ENCODE data around the gene USP12. TPM values are rescaled to one million over a fixed set of nuclear protein-coding genes. Genes with fewer than 3 reads are reported as not detected.
"Not testable (repeated sequence)": the region's sequence is repeated elsewhere in the genome, so short reads cannot be mapped to it uniquely, and the experiment has no call there.

Gene USP12
- total RNA-seq, 1 donor from 2014 or later, result 25.2 TPM

DNA sequence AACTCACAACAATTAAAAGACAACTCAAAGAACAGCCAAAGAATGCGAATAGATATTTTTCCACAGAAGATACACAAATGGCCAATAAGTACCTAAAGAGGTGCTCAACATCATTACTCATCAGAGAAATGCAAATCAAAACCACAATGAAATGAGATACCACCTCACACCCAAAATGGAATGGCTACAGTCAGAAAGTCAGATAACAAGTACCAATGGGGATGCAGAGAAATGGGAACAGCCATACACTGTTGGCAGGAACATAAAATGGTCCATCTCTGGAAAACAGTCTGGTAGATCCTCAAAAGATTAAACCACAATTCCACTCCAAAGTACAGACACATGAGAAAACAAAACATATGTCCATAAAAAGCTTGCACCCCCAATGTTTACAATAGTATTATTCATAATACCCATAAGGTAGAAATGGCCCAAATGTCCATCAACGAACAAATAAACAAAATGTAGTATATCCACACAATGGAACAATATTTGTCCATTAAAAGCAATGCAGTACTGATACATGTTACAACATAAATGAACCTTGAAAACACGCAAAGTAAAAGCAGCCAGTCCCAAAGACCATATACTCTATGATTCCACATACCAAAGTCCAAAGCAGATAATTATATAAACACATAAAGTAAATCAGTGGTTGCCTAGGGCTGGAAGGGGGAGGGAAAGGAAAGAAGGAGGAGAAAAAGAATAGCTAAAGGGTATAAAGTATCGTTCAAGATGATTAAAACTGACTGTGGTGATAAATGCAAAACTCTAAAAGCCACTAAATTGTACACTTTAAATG, 19.6 kb downstream of the USP12 start:
- DNase-seq (ENCODE audit: low spot score), result no peak

DNA sequence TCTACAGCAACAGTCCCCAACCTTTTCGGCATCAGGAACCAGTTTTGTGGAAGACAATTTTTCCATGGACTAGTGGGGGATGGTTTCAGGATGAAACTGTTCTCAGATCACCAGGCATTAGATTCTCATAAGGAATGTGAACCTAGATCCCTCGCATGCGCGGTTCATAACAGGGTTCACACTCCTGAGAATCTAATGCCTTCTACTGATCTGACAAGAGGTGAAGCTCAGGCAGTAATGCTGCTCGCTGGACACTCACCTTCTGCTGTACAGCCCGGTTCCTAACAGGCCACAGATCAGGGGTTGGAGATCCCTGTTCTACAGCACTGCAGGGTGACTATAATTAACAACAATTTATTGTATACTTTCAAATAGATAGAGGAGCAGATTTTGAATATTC, 21.9 kb downstream of the USP12 start:
- DNase-seq (ENCODE audit: low spot score), result no peak

DNA sequence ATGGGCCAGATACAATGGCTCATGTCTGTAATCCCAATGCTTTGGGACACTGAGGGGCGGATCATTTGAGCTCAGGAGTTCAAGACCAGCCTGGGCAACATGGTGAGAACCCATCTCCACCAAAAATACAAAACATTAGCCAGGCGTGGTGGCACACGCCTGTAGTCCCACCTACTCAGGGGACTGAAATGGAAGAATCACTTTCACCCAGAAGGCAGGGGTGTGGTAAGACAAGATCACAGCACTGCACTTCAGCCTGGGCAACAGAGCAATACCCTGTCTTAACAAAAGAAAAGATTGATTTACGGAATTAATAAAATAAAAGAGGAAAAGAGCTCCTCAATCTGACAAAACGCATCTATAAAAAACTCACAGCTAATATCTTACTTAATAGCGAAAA, 22.7 kb downstream of the USP12 start:
- no peak for DNase-seq (ENCODE audit: low spot score)

DNA sequence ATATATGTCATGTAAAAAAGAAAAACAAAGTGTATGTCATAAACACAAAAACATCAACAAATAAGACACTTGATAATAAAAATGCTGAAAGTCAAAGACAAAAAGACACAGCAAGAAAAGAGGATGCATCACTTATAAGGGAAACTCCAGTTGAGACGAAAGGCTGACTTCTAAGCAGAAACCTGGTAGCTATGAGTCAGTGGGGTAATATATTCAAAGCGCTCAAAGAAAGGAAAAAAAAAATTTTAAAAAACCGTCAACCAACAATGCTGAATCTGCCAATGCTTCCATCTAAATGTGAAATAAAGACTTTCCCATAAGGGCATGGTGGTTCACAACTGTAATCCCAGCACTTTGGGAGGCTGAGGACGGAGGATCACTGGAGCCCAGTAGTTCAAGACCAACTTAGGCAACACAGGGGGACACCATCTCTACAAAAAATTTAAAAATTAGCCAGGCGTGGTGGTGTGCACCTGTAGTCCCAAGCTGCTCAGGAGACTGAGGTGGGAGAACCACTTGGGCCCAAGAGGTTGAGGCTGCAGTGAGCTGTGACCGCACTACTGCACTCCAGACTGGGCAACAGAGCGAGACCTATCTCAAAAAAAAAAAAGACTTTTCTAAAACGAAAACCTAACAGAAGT, 24.0 kb downstream of the USP12 start:
- DNase-seq (ENCODE audit: low spot score), result no peak

DNA sequence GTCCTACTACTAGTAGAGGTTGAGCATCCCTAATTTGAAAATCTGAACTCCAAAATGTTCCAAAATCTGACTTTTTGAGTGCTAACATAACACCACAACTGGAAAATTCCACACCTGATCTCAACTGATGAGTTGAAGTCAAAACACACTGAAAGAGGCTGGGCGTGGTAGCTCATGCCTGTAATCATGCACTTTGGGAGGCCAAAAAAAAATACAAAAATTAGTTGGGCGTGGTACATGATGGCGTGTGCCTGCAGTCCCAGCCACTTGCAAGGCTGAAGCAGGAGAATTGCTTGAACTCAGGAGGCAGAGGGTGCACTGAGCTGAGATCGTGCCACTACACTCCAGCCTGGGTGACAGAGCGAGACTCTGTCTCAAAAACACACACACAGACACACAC, 29.9 kb downstream of the USP12 start:
- no peak for DNase-seq (ENCODE audit: low spot score)

DNA sequence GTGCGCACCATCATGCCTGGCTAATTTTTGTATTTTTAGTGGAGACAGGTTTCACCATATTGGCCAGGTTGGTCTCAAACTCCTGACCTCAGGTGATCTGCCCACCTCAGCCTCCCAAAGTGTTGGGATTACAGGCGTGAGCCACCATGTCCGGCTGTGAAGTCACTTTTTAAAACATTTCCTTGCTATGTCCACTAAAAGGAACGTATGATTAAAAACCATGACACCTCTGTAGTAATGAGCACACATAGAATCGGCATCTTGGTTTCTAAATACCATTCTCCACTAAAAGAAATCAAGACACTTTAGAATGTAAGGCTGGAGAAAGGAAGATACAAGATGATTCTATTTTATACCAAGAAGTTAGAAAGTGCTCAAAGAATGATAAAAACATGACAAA, 30.5 kb downstream of the USP12 start:
- not testable (repeated sequence) for DNase-seq (ENCODE audit: low spot score)

DNA sequence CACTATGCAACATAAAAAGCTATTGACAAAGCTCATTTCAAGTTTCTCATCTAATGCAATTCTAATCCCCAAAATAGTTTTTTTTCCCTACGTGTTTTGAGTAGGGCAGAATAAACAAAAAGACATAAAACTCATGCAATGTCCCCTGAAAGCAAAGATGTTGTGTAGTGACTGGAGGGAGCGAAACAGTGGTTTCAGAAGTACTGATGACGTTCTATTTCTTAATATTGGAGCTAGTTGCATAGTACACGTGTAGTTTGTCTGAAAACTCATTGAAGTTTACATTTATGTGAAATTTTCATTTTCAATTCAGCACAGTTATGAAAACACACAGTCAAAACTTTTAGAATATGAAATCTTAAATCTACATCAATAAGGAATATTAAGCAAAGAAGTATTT, 31.6 kb downstream of the USP12 start:
- no peak for DNase-seq (ENCODE audit: low spot score)

DNA sequence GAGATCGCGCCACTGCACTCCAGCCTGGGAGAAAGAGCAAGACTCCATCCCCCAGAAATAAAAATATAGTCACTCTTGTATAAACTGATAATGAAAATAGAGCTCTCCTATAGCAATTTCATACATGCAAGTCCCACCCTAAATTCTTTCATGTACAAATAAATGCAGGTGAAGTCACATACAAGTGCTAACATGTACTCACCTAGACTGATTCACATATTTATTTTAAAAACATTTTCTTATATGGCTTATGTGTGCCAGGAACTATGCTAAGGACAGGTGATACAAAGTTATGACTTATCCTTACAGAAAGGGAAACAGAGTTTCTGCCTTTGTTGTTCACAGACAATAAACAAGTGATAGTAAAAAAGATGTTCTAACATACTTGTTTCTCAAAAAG, 32.0 kb downstream of the USP12 start:
- DNase-seq (ENCODE audit: low spot score), result no peak

DNA sequence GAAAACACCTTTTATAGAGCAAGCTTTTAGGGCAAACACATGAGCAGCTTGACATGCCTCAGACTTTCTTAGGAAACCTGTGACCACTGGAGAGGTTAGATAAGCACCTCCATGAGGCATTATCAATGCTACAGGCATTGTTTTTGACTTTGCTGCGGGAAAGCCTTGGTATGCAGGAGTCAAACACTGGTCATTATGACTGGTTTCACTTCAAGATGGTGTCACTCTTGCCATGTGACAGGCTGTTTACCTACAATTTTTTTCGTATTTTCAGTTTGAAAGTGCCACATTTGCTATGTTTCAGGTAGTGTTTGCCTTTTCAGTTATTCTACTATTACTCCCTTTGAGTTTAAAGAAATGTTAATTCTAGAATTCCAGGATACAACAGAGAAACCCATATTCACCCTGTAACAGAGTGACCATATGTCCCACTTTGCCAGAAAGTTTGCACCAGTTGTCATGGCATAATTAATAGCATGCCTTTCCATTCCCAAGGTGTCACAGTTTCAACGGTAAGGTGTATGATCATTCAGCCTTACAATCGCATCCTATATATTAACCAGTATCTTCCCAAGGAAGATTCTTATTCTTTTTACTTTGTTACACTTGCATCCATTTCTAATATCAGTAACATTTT, 33.0 kb downstream of the USP12 start:
- no peak for DNase-seq (ENCODE audit: low spot score)

DNA sequence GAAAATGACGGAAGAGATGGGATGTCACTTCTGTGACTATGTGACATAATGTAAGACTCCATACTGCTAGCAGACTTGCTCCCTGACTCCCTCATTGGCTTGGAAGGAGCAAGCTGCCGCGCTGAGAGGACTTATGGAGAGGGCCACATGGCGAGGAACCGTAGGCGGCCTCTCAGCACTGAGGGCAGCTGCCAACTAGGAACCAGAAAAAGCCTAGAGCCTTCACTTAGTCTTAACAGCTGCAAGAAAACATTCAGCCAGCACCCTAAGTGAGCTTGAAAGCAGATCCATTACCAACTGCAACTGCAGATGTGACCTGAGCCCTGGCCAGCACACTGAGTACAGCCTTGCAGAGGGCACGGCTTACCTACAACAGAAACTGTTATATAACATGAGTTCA, 33.9 kb downstream of the USP12 start:
- DNase-seq (ENCODE audit: low spot score), result no peak

DNA sequence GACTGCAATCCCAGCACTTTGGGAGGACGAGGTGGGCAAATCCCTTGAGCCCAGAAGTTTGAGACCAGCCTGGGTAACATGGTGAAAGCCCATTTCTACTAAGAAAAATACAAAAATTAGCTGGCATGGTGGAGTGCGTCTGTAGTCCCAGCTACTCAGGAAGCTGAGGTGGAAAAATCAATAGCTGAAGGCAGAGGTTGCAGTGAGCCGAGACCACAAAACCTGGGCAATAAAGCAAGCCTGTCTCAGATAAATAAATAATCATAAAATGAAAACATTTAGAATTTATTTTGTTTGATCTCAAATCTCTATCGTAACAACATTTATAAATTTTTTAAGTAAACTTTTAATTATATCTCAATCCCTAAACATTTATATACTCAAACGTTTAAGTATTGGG, 36.6 kb downstream of the USP12 start:
- DNase-seq (ENCODE audit: low spot score), result no peak

DNA sequence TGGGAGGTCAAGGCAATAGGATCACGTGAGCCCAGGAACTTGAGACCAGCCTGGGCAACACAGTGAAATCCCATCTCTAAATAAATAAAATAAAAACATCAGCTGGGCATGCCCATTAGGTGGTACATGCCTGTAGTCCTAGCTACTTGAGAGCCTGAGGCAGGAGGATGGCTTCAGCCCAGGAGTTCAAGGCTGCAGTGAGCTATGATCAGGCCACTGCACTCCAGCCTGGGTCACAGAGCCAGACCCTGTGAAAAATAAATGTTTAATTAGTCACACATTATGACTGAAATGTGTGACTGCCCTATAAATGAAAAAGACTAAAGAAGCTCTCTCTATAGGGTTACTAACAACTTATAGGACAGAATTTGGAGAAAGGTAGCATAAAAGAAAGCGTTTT, 37.7 kb downstream of the USP12 start:
- DNase-seq (ENCODE audit: low spot score), result no peak

DNA sequence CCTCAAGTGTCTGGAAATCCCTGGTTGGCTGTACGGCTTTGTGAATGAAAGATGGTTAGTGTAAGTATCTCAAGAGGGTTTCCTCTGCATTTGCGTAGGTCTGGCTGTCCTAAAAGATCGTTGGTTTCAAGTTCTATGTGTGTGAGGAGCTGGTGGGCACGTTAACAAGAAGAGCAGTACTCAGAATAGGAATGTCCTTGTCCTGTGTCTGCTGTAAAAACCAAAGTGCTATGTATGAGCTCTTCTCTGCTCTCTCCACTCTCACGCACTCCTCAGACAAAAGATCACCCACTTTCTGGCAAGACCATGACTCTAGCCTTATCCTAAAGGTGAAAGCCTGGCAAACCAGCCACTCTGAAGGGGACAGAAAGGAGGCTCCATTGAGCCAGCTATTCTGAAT, 39.1 kb downstream of the USP12 start:
- no peak for DNase-seq (ENCODE audit: low spot score)

DNA sequence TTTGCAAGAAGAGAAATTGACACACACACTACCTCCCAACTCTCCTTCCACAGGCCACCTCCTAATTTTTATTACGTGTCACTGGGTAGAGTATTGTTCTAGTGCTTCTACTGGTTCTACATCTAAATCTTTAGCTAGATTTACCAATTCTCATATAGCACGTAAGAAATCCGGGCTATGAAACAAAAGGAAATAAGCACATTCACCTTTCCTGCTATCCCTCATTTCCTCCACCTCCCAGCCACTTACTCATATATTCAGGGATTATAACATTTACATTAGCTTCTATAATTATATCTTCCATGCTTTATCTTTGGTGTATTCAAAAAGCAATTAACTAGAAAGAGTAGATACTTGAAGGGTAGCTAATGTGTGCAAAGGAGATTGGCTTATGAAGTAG, 39.7 kb downstream of the USP12 start:
- no peak for DNase-seq (ENCODE audit: low spot score)

DNA sequence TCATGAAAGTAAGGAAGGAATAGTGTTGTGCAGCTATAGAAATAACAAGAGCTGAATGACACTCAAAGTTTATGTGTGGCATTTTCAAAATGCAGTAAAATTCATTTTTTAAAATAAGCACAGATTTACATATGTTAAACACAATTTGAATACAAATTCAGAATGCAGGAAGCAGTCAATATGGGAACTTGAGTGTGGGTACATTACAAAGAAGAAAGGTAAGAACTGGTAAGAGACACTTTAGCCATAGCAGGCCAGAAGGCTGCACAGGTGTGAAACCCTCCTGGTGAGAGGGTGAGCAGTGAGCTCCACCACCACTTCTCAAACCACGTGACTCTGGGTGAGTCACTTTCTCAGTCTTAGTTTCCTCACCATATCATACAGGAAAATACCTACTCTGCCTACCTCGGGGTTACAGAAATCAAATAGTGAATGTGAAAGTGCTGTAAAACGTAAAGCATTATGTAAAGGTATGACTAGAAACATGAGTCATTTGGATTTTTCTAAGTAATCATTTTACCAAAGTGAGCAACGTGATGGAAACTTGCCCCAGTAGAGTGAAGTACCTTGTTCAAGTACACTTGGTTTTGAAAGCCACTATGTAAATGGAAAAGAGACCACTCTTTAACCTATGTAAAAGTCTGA, 40.5 kb downstream of the USP12 start:
- no peak for DNase-seq (ENCODE audit: low spot score)

DNA sequence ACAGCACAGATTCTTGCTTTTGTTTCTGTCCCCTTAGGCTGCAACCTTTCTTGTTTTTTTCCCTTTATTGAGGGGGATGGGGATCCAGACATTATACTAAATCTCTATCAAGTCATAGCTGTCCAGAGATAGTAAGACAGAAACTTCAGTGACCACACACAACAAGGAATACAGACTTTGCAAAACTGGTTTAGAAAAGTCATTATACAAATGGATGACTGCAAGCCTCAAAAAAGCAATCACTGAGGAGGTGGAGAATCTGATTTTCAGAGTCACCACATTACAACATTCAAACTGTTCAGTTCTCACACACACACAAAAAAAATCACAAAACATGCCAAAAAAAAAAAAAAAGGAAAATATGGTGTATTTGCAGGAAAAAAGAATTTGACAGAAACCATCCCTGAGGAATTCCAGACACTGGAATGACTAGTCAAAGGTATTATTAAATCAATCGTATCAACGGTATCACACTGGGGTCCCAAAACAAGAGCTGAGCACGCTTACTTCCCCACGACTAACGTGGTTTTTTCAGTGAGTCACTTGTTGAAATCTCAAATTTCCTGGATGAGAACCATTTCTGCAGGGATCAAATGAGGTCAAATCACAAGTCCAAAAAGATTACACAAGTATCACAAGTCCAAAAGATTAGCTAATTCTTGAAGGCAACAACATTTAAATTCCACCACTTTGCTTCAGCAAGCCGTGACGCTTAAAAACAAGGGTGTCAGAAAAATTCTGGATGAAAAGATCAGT, 41.2 kb downstream of the USP12 start:
- DNase-seq (ENCODE audit: low spot score), result no peak

DNA sequence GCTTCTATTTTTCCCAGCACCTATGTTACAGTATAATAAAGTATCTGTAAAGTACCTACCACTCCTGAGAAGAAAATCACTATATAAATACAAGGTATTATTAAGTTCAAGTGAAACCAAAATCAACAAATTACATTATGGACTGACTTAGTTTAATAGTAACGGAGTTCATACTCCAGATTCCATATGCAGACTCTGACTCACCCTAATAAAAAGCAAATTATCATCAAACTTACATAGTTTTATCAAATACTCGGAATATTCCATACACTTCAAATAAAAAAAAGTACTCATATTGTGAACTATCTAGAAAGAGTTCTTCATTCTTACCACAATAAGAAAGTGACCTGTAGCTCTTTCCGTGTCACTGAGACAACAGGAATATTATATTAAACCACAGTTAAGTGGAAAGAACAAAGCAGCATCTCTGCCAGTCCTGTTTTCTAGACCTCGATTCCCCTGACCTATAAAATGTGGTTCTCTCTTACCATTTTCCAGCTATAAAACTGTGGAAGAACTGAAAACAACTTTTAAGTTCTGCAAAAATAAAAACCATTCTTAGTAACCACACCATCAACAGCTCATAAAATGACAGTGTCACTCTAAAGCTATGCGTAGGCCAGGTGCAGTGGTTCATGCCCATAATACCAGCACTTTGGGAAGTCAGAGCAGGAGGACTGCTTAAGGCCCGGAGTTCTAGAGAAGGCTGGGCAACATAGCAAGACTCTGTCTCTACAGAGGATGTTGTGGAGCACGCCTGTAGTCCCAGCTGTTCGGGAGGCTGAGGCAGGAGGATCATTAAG, 42.6 kb downstream of the USP12 start:
- no peak for DNase-seq (ENCODE audit: low spot score)

DNA sequence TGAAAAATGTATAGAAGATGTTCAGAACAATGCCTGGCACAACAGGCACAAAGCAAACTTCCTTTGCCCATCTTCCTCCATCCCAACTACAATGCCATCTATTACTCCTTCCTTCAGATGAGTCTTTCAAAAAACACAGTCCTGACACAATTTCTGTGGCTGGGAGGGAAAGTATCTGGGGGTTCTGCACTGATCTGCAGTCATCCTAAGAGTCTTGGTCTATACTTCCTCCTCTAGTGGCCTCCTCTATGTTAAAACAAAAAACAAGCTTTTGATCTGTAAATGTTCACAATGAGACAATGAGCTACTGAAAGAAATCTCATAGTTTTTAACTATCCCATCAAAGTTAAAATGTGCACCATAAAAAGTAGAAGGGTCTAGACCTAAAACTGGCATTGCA, 44.8 kb downstream of the USP12 start:
- DNase-seq (ENCODE audit: low spot score), result no peak

DNA sequence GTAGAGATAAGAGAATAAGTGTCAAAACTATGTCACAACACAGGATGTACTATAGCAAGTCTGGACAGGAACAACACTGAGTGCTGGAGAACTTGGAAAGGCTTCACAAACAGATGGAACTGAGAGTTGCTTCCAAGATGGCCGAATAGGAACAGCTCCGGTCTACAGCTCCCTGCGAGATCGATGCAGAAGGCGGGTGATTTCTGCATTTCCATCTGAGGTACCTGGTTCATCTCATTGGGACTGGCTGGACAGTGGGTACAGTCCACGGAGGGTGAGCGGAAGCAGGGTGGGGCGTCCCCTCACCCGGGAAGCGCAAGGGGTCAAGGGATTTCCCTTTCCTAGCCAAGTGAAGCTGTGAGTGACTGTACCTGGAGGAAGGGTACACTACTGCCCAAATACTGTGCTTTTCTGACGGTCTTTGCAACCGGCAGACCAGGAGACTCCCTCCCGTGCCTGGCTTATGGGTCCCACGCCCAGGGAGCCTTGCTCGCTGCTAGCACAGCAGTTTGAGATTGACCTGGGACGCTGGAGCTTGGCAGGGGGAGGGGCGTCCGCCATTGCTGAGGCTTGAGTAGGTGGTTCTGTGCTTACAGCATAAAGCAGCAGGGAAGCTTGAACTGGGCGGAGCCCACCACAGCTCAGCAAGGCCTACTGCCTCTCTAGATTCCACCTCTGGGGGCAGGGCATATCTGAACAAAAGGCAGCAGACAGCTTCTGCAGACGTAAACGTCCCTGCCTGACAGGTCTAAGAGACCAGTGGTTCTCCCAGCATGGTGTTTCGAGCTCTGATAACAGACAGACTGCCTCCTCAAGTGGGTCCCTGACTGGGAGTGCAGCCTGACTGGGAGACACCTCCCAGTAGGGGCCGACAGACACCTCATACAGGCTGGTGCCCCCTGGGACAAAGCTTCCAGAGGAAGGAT, 46.0 kb downstream of the USP12 start:
- DNase-seq (ENCODE audit: low spot score), result no peak

Data from mesenteric fat pad (tissue), 1 donor.